Gastrocnemius medialis (tissue), 4 donors: ENCODE results near the gene CYTH2.

Experiments
- POLR2A ChIP-seq, 2 donors: fragments of 450-650 bp; IDR thresholded peaks; one replicate each; pipeline ENCODE4 v1.6.1; 2017; ENCODE audit warnings: antibody characterized with exemption in 2 of 2, mild to moderate bottlenecking in 2 of 2, moderate library complexity in 2 of 2
- TF ChIP-seq, protein P1 (sequence below), 5 experiments: fragments of 450-650 bp in 3 of 5; fragments of 200-600 bp in 2 of 5; sonication (generic) in 2 of 5; IDR thresholded peaks in 4 of 5; conservative IDR thresholded peaks in 1 of 5; 1 replicate in 4 of 5; 2 replicates in 1 of 5; pipeline ENCODE4 v1.5.1; 2016 to 2019; ENCODE audit warnings: antibody characterized with exemption in 5 of 5, mild to moderate bottlenecking in 3 of 5, moderate library complexity in 3 of 5

- TF ChIP-seq, protein P1, sequence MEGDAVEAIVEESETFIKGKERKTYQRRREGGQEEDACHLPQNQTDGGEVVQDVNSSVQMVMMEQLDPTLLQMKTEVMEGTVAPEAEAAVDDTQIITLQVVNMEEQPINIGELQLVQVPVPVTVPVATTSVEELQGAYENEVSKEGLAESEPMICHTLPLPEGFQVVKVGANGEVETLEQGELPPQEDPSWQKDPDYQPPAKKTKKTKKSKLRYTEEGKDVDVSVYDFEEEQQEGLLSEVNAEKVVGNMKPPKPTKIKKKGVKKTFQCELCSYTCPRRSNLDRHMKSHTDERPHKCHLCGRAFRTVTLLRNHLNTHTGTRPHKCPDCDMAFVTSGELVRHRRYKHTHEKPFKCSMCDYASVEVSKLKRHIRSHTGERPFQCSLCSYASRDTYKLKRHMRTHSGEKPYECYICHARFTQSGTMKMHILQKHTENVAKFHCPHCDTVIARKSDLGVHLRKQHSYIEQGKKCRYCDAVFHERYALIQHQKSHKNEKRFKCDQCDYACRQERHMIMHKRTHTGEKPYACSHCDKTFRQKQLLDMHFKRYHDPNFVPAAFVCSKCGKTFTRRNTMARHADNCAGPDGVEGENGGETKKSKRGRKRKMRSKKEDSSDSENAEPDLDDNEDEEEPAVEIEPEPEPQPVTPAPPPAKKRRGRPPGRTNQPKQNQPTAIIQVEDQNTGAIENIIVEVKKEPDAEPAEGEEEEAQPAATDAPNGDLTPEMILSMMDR (IDR thresholded peaks at IDR 0.05 in 4 of 5, conservative IDR thresholded peaks at IDR 0.05 in 1 of 5): no peak
- TF ChIP-seq POLR2A (IDR thresholded peaks at IDR 0.05): no peak
These were observed 40.5 kb upstream of the CYTH2 start for GRCh38 chr19:48428670-48429069.
